HG03520 (cell line): ENCODE results near the gene TNFRSF21.

Experiments used
- ATAC-seq: cut with Tn5 transposase; IDR thresholded peaks from one replicate; pipeline ENCODE4 v1.9.1; 2021; ENCODE audit warnings: mild to moderate bottlenecking, moderate library complexity; ENCODE audit not compliant: unreplicated experiment

The TNFRSF21 gene

GRCh38 chr6:47181681-47182080 lies 128.0 kb downstream of the TNFRSF21 start:
- no peak for ATAC-seq
